Smooth muscle cell (in vitro differentiated cells): ENCODE data around the gene LRPAP1. TPM values are rescaled to one million over a fixed set of nuclear protein-coding genes. Genes with fewer than 3 reads are reported as not detected.
"Not testable (repeated sequence)": the region's sequence is repeated elsewhere in the genome, so short reads cannot be mapped to it uniquely, and the experiment has no call there.

Source experiments
- DNase-seq: peaks from one replicate; lab custom pipeline; 2025; ENCODE audit not compliant: unreplicated experiment; lab: John Stamatoyannopoulos, UW
- H2AFZ ChIP-seq: fragments of 200-600 bp; sonication (generic); 2 replicates; pipeline ENCODE4 v1.6.0; 2016; ENCODE audit warnings: antibody characterized with exemption, low read depth, mild to moderate bottlenecking
- H3F3A ChIP-seq: fragments of 200-600 bp; sonication (generic); 2 replicates; pipeline ENCODE4 v1.6.0; 2017; ENCODE audit warnings: antibody characterized with exemption, low read depth
- H3K27ac ChIP-seq: fragments of 200-600 bp; sonication (generic); 2 replicates; pipeline ENCODE4 v1.5.1; 2016; ENCODE audit warnings: low read depth, mild to moderate bottlenecking
- H3K27me3 ChIP-seq: fragments of 200-600 bp; sonication (generic); 2 replicates; pipeline ENCODE4 v1.6.1; 2016; ENCODE audit warnings: low read depth, mild to moderate bottlenecking
- H3K36me3 ChIP-seq: fragments of 200-600 bp; sonication (generic); 2 replicates; pipeline ENCODE4 v1.5.1; 2016; ENCODE audit warnings: low read depth
- H3K4me1 ChIP-seq: fragments of 200-600 bp; sonication (generic); 2 replicates; pipeline ENCODE4 v1.5.1; 2016; ENCODE audit warnings: low read depth
- H3K4me2 ChIP-seq: fragments of 200-600 bp; sonication (generic); 2 replicates; pipeline ENCODE4 v1.6.0; 2016; ENCODE audit warnings: mild to moderate bottlenecking
- H3K4me3 ChIP-seq: fragments of 200-600 bp; sonication (generic); 2 replicates; pipeline ENCODE4 v1.5.1; 2016; ENCODE audit warnings: mild to moderate bottlenecking
- H3K79me2 ChIP-seq: fragments of 200-600 bp; sonication (generic); 2 replicates; pipeline ENCODE4 v1.6.0; 2016; ENCODE audit warnings: low read depth, mild to moderate bottlenecking
- H3K9ac ChIP-seq: fragments of 200-600 bp; sonication (generic); 2 replicates; pipeline ENCODE4 v1.6.0; 2016; ENCODE audit warnings: low read depth
- H3K9me3 ChIP-seq: fragments of 200-600 bp; sonication (generic); replicated peaks from 2 replicates; pipeline ENCODE4 v1.5.1; 2016; ENCODE audit warnings: low read depth
- H4K20me1 ChIP-seq: fragments of 200-600 bp; sonication (generic); 2 replicates; pipeline ENCODE4 v1.6.0; 2016; ENCODE audit warnings: low read depth
- WGBS: methylation state at CpG from one replicate; pipeline ENCODE4 v1.1.7; 2016; ENCODE audit warnings: low lambda C conversion rate; 5-methylcytosine and 5-hydroxymethylcytosine counted together
- polyA plus RNA-seq: library from polyadenylated mRNA; unstranded; fragments of >200 nt; fragmentation: Nextera tagmentation; extraction: Ambion mirVana; gene quantifications from 2 replicates; pipeline ENCODE4 v1.2.1, GENCODE V29; 2016
- total RNA-seq: library from RNA; depleted of rRNA; stranded (reverse); fragments of >200 nt; gene quantifications from 2 replicates; pipeline ENCODE4 v1.2.3, GENCODE V29; 2014
- TF ChIP-seq, protein P1 (sequence below): fragments of 200-600 bp; sonication (generic); IDR thresholded peaks from 2 replicates; pipeline ENCODE4 v1.5.1; 2017; ENCODE audit warnings: borderline replicate concordance, mild to moderate bottlenecking, antibody characterized with exemption; ENCODE audit not compliant: insufficient read depth, poor library complexity, severe bottlenecking

The LRPAP1 gene
- total and polyA plus RNA-seq, 2 experiments from 2014 or later = 82.6 to 277 TPM

- no peaks in the 10 kb centered on the region for H3K36me3 ChIP-seq
- no peaks in the 10 kb centered on the region for H3K79me2 ChIP-seq
- no peak overlapping the region for H3K4me3 ChIP-seq
- H3K27ac ChIP-seq = no peak overlapping the region
- WGBS = 86% methylated on average over 6 of the region's 6 CpGs
- no peak overlapping the region for H3K4me2 ChIP-seq
- H3K4me1 ChIP-seq = no peaks in the 10 kb centered on the region
- H3K9ac ChIP-seq = no peak overlapping the region
- TF ChIP-seq, protein P1, sequence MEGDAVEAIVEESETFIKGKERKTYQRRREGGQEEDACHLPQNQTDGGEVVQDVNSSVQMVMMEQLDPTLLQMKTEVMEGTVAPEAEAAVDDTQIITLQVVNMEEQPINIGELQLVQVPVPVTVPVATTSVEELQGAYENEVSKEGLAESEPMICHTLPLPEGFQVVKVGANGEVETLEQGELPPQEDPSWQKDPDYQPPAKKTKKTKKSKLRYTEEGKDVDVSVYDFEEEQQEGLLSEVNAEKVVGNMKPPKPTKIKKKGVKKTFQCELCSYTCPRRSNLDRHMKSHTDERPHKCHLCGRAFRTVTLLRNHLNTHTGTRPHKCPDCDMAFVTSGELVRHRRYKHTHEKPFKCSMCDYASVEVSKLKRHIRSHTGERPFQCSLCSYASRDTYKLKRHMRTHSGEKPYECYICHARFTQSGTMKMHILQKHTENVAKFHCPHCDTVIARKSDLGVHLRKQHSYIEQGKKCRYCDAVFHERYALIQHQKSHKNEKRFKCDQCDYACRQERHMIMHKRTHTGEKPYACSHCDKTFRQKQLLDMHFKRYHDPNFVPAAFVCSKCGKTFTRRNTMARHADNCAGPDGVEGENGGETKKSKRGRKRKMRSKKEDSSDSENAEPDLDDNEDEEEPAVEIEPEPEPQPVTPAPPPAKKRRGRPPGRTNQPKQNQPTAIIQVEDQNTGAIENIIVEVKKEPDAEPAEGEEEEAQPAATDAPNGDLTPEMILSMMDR = no peak
- H2AFZ ChIP-seq = no peak overlapping the region
- no peaks in the 10 kb centered on the region for H4K20me1 ChIP-seq
- peaks cover 4% of the 10 kb centered on the region for H3K9me3 ChIP-seq
- H3K27me3 ChIP-seq = peaks cover 15% of the 10 kb centered on the region
- H3F3A ChIP-seq = no peaks in the 10 kb centered on the region
- DNase-seq = no peak
Measured at GRCh38 chr4:3458371-3458770, 73.9 kb downstream of the LRPAP1 start.

GRCh38 chr4:3455596-3455995 is 76.6 kb downstream of the LRPAP1 start:
- H3K9me3 ChIP-seq, DNase-seq, H3K4me3 ChIP-seq, H3K79me2 ChIP-seq, H3K36me3 ChIP-seq, H4K20me1 ChIP-seq, H3K4me2 ChIP-seq, H3K4me1 ChIP-seq, H3K9ac ChIP-seq, H3K27me3 ChIP-seq, H2AFZ ChIP-seq, H3K27ac ChIP-seq, H3F3A ChIP-seq: not testable (repeated sequence)
- 88% methylated on average over 3 of the region's 3 CpGs for WGBS

Other genes starting within 250 kb of the LRPAP1 start
- gene RGS12, start 239.4 kb downstream of the LRPAP1 start, total RNA-seq = 13.0 and 28.5 TPM in 2 replicates
- 20.5 and 38.7 TPM in 2 replicates for gene RGS12, start 239.4 kb downstream of the LRPAP1 start, polyA plus RNA-seq
- gene HGFAC, start 90.5 kb downstream of the LRPAP1 start, total RNA-seq = 0.27 and 0.58 TPM in 2 replicates
- not detected in 2 replicates for gene HGFAC, start 90.5 kb downstream of the LRPAP1 start, polyA plus RNA-seq
- not detected in 2 replicates for gene DOK7, start 69.1 kb downstream of the LRPAP1 start, total RNA-seq
- 1.4 TPM in 1 of 2 replicates, not detected in the other for gene DOK7, start 69.1 kb downstream of the LRPAP1 start, polyA plus RNA-seq
- 1.6 and 1.7 TPM in 2 replicates for gene ADRA2C, start 234.0 kb upstream of the LRPAP1 start, total RNA-seq
- gene ADRA2C, start 234.0 kb upstream of the LRPAP1 start, polyA plus RNA-seq = 0.53 and 1.5 TPM in 2 replicates